Esophagus (tissue), 2 donors: ENCODE measurements around the gene GRAMD4. TPM values are rescaled to one million over a fixed set of nuclear protein-coding genes. Genes with fewer than 3 reads are reported as not detected.

ENCODE experiments used
- H3K27ac ChIP-seq, 2 donors: one replicate each; pipeline ENCODE4 v1.5.1; 2013; ENCODE audit warnings: low read depth in 2 of 2, mild to moderate bottlenecking in 2 of 2, inconsistent platforms in 1 of 2, low read length in 1 of 2, moderate library complexity in 1 of 2
- H3K27me3 ChIP-seq, 2 donors: one replicate each; pipeline ENCODE4 v1.6.1; 2013; ENCODE audit warnings: low read length in 2 of 2, control low read depth in 1 of 2, mild to moderate bottlenecking in 1 of 2; ENCODE audit not compliant: insufficient read depth in 2 of 2, control insufficient read depth in 1 of 2
- H3K36me3 ChIP-seq, 2 donors: one replicate each; pipeline ENCODE4 v1.6.1; 2013; ENCODE audit warnings: low read length in 1 of 2; ENCODE audit not compliant: control insufficient read depth in 2 of 2, insufficient read depth in 2 of 2
- H3K4me1 ChIP-seq, 2 donors: one replicate each; pipeline ENCODE4 v1.6.1; 2013; ENCODE audit warnings: low read length in 1 of 2; ENCODE audit not compliant: control insufficient read depth in 2 of 2, insufficient read depth in 2 of 2
- H3K4me3 ChIP-seq, 2 donors: one replicate each; pipeline ENCODE4 v1.5.1; 2013; ENCODE audit warnings: low read length in 2 of 2, mild to moderate bottlenecking in 2 of 2, low read depth in 1 of 2, moderate library complexity in 1 of 2
- H3K9me3 ChIP-seq, 2 donors: one replicate each; pipeline ENCODE4 v1.6.1; 2013; ENCODE audit warnings: mild to moderate bottlenecking in 2 of 2, low read depth in 1 of 2, low read length in 1 of 2, moderate library complexity in 1 of 2; ENCODE audit not compliant: control insufficient read depth in 2 of 2, insufficient read depth in 1 of 2
- WGBS, 2 donors: extraction: QIAGEN DNeasy Blood & Tissue Kit; methylation state at CpG; one replicate each; pipeline ENCODE4 v1.1.7; 2013; 5-methylcytosine and 5-hydroxymethylcytosine counted together
- polyA plus RNA-seq, 2 donors: library from polyadenylated mRNA; stranded (reverse); fragments of 200-250 nt; gene quantifications; one replicate each; pipeline ENCODE4 v1.2.3, GENCODE V29; 2013
- donor health status: healthy with polysubstance abuse.
- donor health status: Bipolar disorder and iron deficiency.

The GRAMD4 gene
- polyA plus RNA-seq, 2 donors: 15.6 to 18.0 TPM

DNA sequence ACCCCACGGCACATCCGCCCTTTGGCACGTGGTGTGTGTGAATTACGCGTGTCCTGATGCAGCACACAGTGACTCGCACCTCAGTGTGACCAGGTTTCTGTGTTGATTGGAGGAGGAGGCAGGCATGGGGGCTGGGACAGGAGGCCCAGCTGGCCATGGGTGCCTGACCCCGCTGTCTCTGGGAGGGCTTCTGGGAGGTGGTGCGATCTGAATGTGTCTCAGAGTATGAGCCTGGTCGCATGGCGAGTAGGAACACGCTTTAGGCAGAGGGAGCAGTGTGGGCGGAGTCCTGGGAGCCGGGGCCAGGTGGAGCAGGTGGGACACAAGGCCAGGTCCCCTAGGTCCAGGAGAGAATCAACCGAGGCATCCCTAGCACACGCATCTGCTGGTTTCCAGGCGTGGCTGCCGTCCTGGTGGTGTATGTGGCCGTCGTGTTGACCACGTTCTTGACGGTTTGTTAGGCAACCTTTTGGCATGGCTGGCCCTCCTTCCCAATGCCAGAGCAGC is 5.7 kb downstream of the GRAMD4 start:
- WGBS, 2 donors: 63 to 76% methylated on average over 21 of the region's 21 CpGs
- H3K4me3 ChIP-seq: no peak overlapping the region
- H3K27me3 ChIP-seq: no peaks in the 10 kb centered on the region
- H3K4me1 ChIP-seq: peaks cover 2 to 37% of the 10 kb centered on the region in 2 donors
- no peaks in the 10 kb centered on the region for H3K9me3 ChIP-seq
- H3K27ac ChIP-seq: peak overlapping the region; percentile 84 to 86
- H3K36me3 ChIP-seq: peaks cover 0 to 23% of the 10 kb centered on the region in 2 donors

DNA sequence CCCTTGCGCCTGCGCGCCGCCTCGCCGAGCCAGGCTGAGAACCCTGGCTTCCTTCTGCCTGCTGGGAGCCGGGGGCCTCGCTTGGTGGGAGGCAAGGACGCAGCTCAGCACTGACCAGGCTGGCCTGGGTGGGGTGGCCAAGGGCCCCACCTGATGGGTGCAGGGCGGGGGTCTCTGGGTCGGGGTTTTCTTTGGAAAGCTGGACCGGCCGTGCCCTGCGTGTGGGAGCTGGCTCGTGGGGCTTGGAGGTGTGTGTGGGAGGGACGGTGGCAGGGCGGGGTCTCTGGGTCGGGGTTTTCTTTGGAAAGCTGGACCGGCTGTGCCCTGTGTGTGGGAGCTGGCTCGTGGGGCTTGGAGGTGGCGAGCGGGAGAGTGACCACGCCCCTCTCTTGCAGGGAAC is 6.2 kb downstream of the GRAMD4 start:
- H3K4me3 ChIP-seq: no peak overlapping the region
- H3K9me3 ChIP-seq: no peaks in the 10 kb centered on the region
- 77 to 80% methylated on average over 23 of the region's 23 CpGs for WGBS, 2 donors
- peak overlapping the region; percentile 84 to 86 for H3K27ac ChIP-seq
- peaks cover 0 to 25% of the 10 kb centered on the region in 2 donors for H3K36me3 ChIP-seq
- H3K4me1 ChIP-seq: peaks cover 2 to 37% of the 10 kb centered on the region in 2 donors
- no peaks in the 10 kb centered on the region for H3K27me3 ChIP-seq

DNA sequence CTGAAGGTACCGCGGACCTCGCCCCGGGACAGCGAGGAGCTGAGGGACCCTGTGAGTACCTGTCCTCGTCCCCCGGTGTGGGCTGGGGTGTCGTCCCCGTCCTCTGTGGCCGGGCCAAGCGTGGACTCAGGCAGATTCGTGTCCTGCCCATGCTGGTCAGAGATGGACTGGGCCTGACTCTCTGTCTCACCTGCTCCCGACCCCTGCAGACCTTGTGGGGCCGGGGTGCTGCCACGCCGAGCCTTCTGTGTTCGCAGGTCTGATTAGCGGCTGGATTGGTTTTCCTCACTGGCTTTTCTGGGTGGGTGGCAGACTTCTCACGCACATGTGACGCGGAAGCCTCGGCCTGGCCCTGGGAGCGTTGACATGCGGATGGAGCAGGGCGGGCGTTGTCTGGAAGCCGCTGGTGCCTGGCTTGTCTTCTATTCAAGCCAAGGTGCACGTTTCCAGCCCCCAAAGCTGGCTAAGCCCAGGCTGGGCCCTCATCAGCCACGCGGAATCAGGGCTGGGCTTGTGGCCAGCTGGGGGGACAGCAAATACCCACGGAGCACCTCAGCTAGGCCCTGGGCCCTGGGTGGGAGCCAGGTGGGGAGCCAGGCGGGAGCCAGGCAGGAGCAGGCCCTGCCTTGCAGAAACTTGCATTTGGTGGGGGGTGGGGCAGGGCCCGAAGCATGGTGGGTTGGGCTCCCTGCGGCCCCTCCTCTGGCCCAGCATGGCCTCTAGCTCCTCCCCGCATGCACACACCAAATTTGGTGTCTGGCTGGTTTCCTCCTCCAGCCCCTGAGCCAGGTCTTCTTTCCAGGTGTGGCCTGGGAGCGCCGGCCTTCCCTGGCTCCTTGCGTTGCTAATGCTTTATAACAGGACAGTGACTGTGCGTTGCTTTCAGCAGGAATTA is 7.0 kb downstream of the GRAMD4 start:
- H3K9me3 ChIP-seq: no peaks in the 10 kb centered on the region
- peaks cover 0 to 29% of the 10 kb centered on the region in 2 donors for H3K36me3 ChIP-seq
- H3K27ac ChIP-seq: peak overlapping the region; percentile 84 to 86
- no peaks in the 10 kb centered on the region for H3K27me3 ChIP-seq
- WGBS, 2 donors: 61 to 72% methylated on average over 37 to 39 of the region's 39 CpGs
- H3K4me1 ChIP-seq: peaks cover under 1 to 34% of the 10 kb centered on the region in 2 donors
- H3K4me3 ChIP-seq: no peak overlapping the region

DNA sequence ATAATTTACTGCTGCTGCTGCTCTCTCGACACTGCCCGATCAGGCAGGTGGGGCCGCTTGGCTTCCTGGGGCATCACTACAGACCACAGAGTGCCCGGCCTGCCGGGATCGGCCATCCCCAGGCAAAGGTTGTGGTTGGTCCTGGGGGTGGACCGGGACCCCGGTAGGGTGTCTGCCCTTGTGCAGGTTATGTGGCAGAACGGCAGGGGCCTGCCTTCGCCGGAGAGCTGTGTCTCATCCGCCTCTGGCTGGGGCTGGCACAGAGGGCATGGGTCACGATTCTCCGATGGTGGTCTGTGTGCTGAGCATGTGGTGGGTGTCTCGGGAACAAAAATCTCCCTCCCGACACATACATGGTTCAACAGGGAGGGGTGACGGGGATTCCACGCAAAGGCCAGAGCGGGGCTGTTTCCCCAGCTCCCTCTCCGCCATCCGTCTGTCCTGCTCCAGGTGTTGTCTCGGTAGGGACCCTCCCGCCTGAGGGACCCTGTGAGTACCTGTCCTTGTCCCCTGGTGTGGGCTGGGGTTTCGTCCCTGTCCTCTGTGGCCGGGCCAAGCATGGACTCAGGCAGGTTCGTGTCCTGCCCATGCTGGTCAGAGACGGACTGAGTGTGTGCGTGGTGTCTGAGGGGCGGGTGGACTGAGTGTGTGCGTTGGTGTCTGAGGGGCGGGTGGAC is 7.8 kb downstream of the GRAMD4 start:
- no peak overlapping the region for H3K4me3 ChIP-seq
- WGBS, 2 donors: 86 to 89% methylated on average over 28 to 31 of the region's 31 CpGs
- H3K27me3 ChIP-seq: no peaks in the 10 kb centered on the region
- peaks cover 0 to 29% of the 10 kb centered on the region in 2 donors for H3K36me3 ChIP-seq
- peaks cover 0 to 41% of the 10 kb centered on the region in 2 donors for H3K4me1 ChIP-seq
- H3K27ac ChIP-seq: peak overlapping the region; percentile 57 to 84
- no peaks in the 10 kb centered on the region for H3K9me3 ChIP-seq

DNA sequence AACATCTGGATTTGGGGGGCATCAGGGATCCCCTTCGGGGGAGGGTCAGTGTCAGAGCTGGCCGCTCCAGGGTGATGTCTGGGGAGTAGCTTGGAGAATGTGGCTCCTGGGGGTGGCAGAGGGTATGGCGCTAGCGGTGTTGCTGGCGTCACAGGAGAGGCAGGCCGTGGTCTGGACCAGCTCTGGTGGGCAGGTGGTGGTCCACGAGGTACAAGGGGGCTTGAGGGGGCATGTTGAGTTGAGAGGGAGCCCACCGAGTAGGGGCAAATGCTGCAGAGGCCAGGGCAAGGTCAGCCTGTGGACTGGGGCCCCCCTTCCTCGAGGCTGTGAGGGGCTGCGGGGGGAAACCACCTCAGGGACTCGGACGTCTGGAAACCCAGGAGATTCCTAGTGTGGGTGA is 8.6 kb downstream of the GRAMD4 start:
- Histone ChIP-seq H3K9me3 (no peaks in the 10 kb centered on the region), H3K4me3 (no peak overlapping the region), H3K36me3 (peaks cover 0 to 29% of the 10 kb centered on the region in 2 donors), H3K27me3 (no peaks in the 10 kb centered on the region), H3K4me1 (peaks cover 0 to 42% of the 10 kb centered on the region in 2 donors), H3K27ac (no peak overlapping the region)
- WGBS, 2 donors: 93% methylated on average over 12 of the region's 12 CpGs

DNA sequence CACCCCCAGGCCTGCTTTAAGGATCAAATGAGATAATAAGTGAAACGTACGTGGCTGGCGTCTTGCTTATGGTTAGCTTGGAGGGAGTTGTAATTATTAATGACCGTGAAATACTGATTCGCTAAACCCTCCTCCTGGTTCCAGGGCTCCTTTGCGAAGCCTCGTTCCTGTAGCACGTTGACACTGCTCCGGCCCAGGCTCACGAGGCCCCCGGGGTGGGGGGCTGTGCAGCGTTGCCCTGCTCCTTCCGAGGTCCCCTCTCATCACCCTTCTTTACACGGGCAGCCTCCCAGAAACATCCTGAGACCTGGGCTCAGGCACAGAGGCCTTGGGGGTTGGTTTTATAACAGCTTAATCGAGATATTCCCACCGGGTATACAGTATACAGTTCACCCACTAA is 9.1 kb downstream of the GRAMD4 start:
- Histone ChIP-seq H3K4me3 (no peak overlapping the region), H3K4me1 (peaks cover 2 to 44% of the 10 kb centered on the region in 2 donors), H3K27ac (no peak overlapping the region), H3K9me3 (no peaks in the 10 kb centered on the region), H3K27me3 (no peaks in the 10 kb centered on the region), H3K36me3 (peaks cover 0 to 29% of the 10 kb centered on the region in 2 donors)
- 89% methylated on average over 16 of the region's 16 CpGs for WGBS, 2 donors

DNA sequence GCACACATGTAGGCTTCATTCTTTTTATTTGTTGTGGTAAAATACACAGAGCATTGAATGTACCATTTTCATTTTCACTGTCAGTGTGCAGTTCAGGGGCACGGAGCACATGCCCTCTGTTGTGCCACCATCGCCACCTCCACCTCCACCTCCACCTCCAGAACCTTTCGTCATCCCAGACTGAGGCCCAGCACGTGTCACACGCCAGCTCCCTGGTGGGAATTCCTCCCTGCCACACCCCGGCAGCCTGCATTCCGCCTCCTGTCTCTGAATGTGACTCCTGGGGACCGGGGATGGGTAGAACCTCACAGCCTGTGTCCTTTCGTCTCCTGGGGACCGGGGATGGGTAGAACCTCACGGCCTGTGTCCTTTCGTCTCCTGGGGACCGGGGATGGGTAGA is 10.9 kb downstream of the GRAMD4 start:
- H3K4me1 ChIP-seq: peaks cover 3 to 34% of the 10 kb centered on the region in 2 donors
- H3K9me3 ChIP-seq: no peaks in the 10 kb centered on the region
- H3K36me3 ChIP-seq: peaks cover 0 to 28% of the 10 kb centered on the region in 2 donors
- WGBS, 2 donors: 89 to 90% methylated on average over 12 to 13 of the region's 13 CpGs
- H3K27ac ChIP-seq: no peak overlapping the region
- no peak overlapping the region for H3K4me3 ChIP-seq
- no peaks in the 10 kb centered on the region for H3K27me3 ChIP-seq

DNA sequence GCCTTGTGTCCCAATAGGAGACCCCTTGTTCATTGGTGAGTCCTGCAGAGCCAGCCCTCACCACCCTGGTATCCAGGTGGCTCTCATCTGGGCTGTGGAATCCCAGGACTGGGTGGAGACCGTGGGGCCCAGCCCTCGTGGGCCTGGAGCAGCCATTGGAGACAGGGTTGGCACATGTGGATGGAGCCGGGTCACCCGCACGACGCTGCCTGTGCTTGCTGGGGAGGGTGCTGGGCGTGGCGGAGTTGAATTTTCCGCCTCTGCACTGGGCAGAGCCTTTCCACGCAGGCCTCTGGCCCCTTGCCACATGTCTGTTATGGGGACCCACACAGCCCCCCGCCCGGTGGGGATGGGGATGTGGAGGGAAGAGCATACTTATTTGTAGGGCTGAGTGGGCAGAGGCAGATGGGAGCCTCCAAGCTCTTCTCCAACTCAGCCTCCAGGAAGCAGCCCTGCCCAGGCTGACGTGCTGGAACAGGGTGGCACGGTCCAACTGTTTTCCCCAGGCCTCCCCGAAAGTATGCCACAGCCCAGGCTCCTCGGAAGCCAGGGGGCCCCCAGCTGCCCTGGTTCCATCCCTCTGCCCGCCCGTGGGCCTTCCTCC is 12.6 kb downstream of the GRAMD4 start:
- peak overlapping the region; percentile 77 to 90 for H3K27ac ChIP-seq
- WGBS, 2 donors: 54 to 58% methylated on average over 18 of the region's 18 CpGs
- peaks cover 0 to 20% of the 10 kb centered on the region in 2 donors for H3K36me3 ChIP-seq
- H3K9me3 ChIP-seq: no peaks in the 10 kb centered on the region
- no peak overlapping the region for H3K4me3 ChIP-seq
- H3K27me3 ChIP-seq: no peaks in the 10 kb centered on the region
- peaks cover 3 to 22% of the 10 kb centered on the region in 2 donors for H3K4me1 ChIP-seq

DNA sequence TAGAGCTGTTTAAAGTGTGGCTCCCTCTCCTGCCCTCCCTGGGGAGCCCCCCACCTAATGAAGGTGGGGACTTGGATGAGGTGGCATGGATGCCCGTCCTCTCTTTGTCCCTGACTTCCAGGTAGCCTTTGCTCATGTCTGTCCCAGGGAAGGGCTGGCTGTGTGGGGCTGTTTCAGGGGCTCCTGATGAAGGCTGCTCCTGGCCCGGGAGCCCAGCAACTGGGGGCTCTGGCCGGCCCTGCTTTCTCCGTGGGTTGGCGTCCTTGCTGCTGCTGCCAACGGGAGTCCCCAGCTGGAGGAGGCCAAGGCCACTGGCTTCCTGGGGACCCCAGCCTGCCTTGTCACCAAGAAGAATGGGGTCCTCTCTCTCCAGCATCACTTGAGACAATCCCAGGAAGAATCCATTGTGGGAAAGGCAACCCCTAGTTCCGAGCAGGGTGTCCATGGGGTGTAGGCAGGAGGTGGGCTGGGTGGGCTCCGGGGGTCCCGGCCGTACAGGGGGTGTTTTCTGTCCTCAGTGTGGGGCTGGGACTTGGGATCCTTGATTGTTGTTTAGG is 13.2 kb downstream of the GRAMD4 start:
- WGBS, 2 donors: 76 to 91% methylated on average over 10 of the region's 10 CpGs
- Histone ChIP-seq H3K9me3 (no peaks in the 10 kb centered on the region), H3K36me3 (peaks cover 0 to 17% of the 10 kb centered on the region in 2 donors), H3K27ac (peak overlapping the region; percentile 77 to 90), H3K4me1 (peaks cover 3 to 18% of the 10 kb centered on the region in 2 donors), H3K4me3 (no peak overlapping the region), H3K27me3 (no peaks in the 10 kb centered on the region)
